GM23338 (cell line): ENCODE data around the gene WIPF3. TPM values are rescaled to one million over a fixed set of nuclear protein-coding genes. Genes with fewer than 3 reads are reported as not detected.
A peak's percentile ranks its signal among the peaks of the same experiment; 100 is the strongest.

Experiments
- ATAC-seq: fragments of 200-7000 bp; cut with Tn5 transposase; 3 replicates; pipeline ENCODE4 v1.9.1; 2020
- DNase-seq: peaks from one replicate; pipeline ENCODE4 v3.0.0-alpha.2; 2015; ENCODE audit warnings: low spot score
- H2AFZ ChIP-seq: fragments of 200-600 bp; sonication (generic); 2 replicates; pipeline ENCODE4 v1.8.0; 2016; ENCODE audit warnings: antibody characterized with exemption, mild to moderate bottlenecking, moderate library complexity
- H3F3A ChIP-seq: fragments of 200-600 bp; sonication (generic); replicated peaks from 2 replicates; pipeline ENCODE4 v1.8.0; 2017; ENCODE audit warnings: antibody characterized with exemption, mixed run types, low read depth
- H3K27ac ChIP-seq: fragments of 200-600 bp; sonication (generic); 2 replicates; pipeline ENCODE4 v1.6.1; 2016; ENCODE audit warnings: low read depth
- H3K27me3 ChIP-seq: fragments of 200-600 bp; sonication (generic); 2 replicates; pipeline ENCODE4 v1.8.0; 2016; ENCODE audit warnings: mild to moderate bottlenecking, mixed run types, moderate library complexity; ENCODE audit not compliant: insufficient read depth
- H3K36me3 ChIP-seq: fragments of 200-600 bp; sonication (generic); 2 replicates; pipeline ENCODE4 v1.8.0; 2016; ENCODE audit warnings: mild to moderate bottlenecking; ENCODE audit not compliant: insufficient read depth
- H3K4me1 ChIP-seq: fragments of 200-600 bp; sonication (generic); 2 replicates; pipeline ENCODE4 v1.8.0; 2016; ENCODE audit warnings: mild to moderate bottlenecking, moderate library complexity; ENCODE audit not compliant: insufficient read depth
- H3K4me2 ChIP-seq: fragments of 200-600 bp; sonication (generic); 2 replicates; pipeline ENCODE4 v1.7.1; 2017; ENCODE audit warnings: mixed run types
- H3K4me3 ChIP-seq: fragments of 200-600 bp; sonication (generic); 2 replicates; pipeline ENCODE4 v1.6.1; 2016; ENCODE audit warnings: mixed run types
- H3K79me2 ChIP-seq: fragments of 200-600 bp; sonication (generic); replicated peaks from 2 replicates; pipeline ENCODE4 v1.8.0; 2017; ENCODE audit warnings: mild to moderate bottlenecking; ENCODE audit not compliant: insufficient read depth
- H3K9me2 ChIP-seq: fragments of 200-600 bp; sonication (generic); 2 replicates; pipeline ENCODE4 v1.8.0; 2017; ENCODE audit not compliant: insufficient read depth
- H4K20me1 ChIP-seq: fragments of 200-600 bp; sonication (generic); replicated peaks from 2 replicates; pipeline ENCODE4 v1.8.0; 2017; ENCODE audit warnings: mild to moderate bottlenecking; ENCODE audit not compliant: insufficient read depth
- H3K27ac Mint-ChIP-seq: 2 replicates; pipeline ENCODE4 v1.8.0; 2020; ENCODE audit warnings: inconsistent platforms, mild to moderate bottlenecking, moderate library complexity, mixed read lengths
- H3K27me3 Mint-ChIP-seq: 3 replicates; pipeline ENCODE4 v1.8.0; 2022; ENCODE audit warnings: low read depth, mild to moderate bottlenecking, moderate library complexity, mixed read lengths, inconsistent platforms; ENCODE audit not compliant: insufficient read depth, poor library complexity
- H3K36me3 Mint-ChIP-seq: 3 replicates; pipeline ENCODE4 v1.8.0; 2021; ENCODE audit warnings: low read depth, mild to moderate bottlenecking, inconsistent platforms, moderate library complexity, mixed read lengths
- H3K4me1 Mint-ChIP-seq: 3 replicates; pipeline ENCODE4 v1.8.0; 2020; ENCODE audit warnings: mild to moderate bottlenecking, inconsistent platforms, mixed read lengths
- H3K4me3 Mint-ChIP-seq: 3 replicates; pipeline ENCODE4 v1.8.0; 2021; ENCODE audit warnings: moderate library complexity, mild to moderate bottlenecking, inconsistent platforms, mixed read lengths
- H3K9me3 Mint-ChIP-seq: 3 replicates; pipeline ENCODE4 v1.8.0; 2020; ENCODE audit warnings: moderate library complexity, mild to moderate bottlenecking, inconsistent platforms, mixed read lengths
- CREB1 ChIP-seq: fragments of 250-450 bp; sonication (Bioruptor Pico); IDR thresholded peaks from 2 replicates; pipeline ENCODE4 v1.5.0; 2020; ENCODE audit warnings: low read depth, mild to moderate bottlenecking, moderate library complexity
- JUNB ChIP-seq: IDR thresholded peaks from one replicate; pipeline ENCODE4 v1.6.1; 2016; ENCODE audit warnings: antibody characterized with exemption; ENCODE audit not compliant: unreplicated experiment
- NANOG ChIP-seq: IDR thresholded peaks from 2 replicates; pipeline ENCODE4 v1.6.1; 2016; ENCODE audit warnings: antibody characterized with exemption, borderline replicate concordance
- ZNF114 ChIP-seq: fragments of 250-450 bp; sonication (Bioruptor Pico); IDR thresholded peaks from 2 replicates; pipeline ENCODE4 v1.5.0; 2020; ENCODE audit warnings: mild to moderate bottlenecking, moderate library complexity
- polyA plus RNA-seq: library from polyadenylated mRNA; unstranded; fragments of >200 nt; fragmentation: Nextera tagmentation; extraction: Ambion mirVana; gene quantifications from 2 replicates; pipeline ENCODE4 v1.2.1, GENCODE V29; 2016
- total RNA-seq: library from RNA; depleted of rRNA; stranded (reverse); fragments of >200 nt; shearing (Covaris generic); gene quantifications from 2 replicates; pipeline ENCODE4 v1.2.3, GENCODE V29; 2014
- TF ChIP-seq, protein P1 (sequence below): fragments of 250-450 bp; sonication (Bioruptor Pico); IDR thresholded peaks from 2 replicates; pipeline ENCODE4 v1.5.0; 2020; ENCODE audit warnings: mild to moderate bottlenecking, moderate library complexity

WIPF3 gene
- total and polyA plus RNA-seq, 2 experiments from 2014 or later = 5.7 to 11.4 TPM

DNA sequence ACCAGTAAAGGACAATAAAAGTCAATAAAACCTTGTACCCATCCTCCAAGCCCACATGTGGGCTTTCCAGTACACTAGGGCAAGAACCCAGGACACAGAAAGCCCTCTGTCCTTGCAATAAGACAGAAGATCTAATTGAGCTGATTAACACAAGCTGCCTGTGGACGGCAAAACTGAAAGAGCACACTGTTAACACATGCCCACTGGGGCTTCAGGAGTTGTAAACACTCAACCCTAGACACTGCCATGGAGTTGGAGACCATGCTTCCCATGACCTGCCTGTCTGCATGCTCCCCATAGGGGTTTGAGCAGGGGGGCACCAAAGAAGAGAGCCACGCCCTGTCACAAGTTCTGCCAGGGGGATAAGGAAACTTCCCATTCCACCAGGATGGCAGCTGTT lies 22.6 kb upstream of the WIPF3 start (continued):
- TF ChIP-seq, protein P1, sequence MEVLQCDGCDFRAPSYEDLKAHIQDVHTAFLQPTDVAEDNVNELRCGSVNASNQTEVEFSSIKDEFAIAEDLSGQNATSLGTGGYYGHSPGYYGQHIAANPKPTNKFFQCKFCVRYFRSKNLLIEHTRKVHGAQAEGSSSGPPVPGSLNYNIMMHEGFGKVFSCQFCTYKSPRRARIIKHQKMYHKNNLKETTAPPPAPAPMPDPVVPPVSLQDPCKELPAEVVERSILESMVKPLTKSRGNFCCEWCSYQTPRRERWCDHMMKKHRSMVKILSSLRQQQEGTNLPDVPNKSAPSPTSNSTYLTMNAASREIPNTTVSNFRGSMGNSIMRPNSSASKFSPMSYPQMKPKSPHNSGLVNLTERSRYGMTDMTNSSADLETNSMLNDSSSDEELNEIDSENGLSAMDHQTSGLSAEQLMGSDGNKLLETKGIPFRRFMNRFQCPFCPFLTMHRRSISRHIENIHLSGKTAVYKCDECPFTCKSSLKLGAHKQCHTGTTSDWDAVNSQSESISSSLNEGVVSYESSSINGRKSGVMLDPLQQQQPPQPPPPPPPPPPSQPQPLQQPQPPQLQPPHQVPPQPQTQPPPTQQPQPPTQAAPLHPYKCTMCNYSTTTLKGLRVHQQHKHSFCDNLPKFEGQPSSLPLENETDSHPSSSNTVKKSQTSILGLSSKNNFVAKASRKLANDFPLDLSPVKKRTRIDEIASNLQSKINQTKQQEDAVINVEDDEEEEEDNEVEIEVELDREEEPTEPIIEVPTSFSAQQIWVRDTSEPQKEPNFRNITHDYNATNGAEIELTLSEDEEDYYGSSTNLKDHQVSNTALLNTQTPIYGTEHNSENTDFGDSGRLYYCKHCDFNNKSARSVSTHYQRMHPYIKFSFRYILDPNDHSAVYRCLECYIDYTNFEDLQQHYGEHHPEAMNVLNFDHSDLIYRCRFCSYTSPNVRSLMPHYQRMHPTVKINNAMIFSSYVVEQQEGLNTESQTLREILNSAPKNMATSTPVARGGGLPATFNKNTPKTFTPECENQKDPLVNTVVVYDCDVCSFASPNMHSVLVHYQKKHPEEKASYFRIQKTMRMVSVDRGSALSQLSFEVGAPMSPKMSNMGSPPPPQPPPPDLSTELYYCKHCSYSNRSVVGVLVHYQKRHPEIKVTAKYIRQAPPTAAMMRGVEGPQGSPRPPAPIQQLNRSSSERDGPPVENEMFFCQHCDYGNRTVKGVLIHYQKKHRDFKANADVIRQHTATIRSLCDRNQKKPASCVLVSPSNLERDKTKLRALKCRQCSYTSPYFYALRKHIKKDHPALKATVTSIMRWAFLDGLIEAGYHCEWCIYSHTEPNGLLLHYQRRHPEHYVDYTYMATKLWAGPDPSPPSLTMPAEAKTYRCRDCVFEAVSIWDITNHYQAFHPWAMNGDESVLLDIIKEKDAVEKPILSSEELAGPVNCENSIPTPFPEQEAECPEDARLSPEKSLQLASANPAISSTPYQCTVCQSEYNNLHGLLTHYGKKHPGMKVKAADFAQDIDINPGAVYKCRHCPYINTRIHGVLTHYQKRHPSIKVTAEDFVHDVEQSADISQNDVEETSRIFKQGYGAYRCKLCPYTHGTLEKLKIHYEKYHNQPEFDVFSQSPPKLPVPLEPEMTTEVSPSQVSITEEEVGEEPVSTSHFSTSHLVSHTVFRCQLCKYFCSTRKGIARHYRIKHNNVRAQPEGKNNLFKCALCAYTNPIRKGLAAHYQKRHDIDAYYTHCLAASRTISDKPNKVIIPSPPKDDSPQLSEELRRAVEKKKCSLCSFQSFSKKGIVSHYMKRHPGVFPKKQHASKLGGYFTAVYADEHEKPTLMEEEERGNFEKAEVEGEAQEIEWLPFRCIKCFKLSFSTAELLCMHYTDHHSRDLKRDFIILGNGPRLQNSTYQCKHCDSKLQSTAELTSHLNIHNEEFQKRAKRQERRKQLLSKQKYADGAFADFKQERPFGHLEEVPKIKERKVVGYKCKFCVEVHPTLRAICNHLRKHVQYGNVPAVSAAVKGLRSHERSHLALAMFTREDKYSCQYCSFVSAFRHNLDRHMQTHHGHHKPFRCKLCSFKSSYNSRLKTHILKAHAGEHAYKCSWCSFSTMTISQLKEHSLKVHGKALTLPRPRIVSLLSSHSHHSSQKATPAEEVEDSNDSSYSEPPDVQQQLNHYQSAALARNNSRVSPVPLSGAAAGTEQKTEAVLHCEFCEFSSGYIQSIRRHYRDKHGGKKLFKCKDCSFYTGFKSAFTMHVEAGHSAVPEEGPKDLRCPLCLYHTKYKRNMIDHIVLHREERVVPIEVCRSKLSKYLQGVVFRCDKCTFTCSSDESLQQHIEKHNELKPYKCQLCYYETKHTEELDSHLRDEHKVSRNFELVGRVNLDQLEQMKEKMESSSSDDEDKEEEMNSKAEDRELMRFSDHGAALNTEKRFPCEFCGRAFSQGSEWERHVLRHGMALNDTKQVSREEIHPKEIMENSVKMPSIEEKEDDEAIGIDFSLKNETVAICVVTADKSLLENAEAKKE (CRISPR knock-in tag) = no peak
- TF ChIP-seq ZNF114 (CRISPR knock-in tag) = no peak
- TF ChIP-seq JUNB = no peak

DNA sequence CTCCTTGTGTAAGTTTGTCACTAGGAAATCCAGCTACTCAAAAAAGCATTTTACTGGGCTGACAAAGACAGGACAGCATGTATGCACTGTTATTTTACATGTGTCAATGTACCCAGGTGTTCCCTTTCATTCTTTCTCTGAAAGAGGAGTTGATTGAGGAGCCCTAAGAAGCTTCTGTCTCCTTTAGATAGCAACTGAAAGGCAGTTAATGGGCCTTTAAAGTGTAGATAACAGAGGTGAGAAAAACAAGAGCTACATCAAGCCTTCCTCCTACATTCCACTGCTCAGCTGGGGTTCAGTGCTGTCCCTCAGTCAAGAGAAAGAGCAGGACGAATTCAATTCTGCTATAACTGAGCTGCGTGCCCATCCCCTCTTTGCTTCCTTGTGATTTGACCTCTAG lies 12.8 kb upstream of the WIPF3 start:
- Mint-ChIP-seq H3K36me3 (no peaks in the 10 kb centered on the region), H3K9me3 (no peaks in the 10 kb centered on the region), H3K27ac (no peak overlapping the region), H3K27me3 (peaks cover 11% of the 10 kb centered on the region), H3K4me1 (peaks cover 22% of the 10 kb centered on the region), H3K4me3 (0 out of 3 replicates have a peak overlapping the region, but pooled peaks have one; percentile 10)
- Histone ChIP-seq H3F3A (no peaks in the 10 kb centered on the region), H3K27ac (no peak overlapping the region), H3K4me3 (no peak overlapping the region), H3K79me2 (no peaks in the 10 kb centered on the region), H3K36me3 (no peaks in the 10 kb centered on the region), H3K27me3 (no peaks in the 10 kb centered on the region; the same call in 1 of the 2 replicates), H3K4me1 (peaks cover 20% of the 10 kb centered on the region), H3K9me2 (peaks cover 4% of the 10 kb centered on the region; the same call in 1 of the 2 replicates), H2AFZ (no peak overlapping the region), H3K4me2 (peak overlapping the region; percentile 35), H4K20me1 (no peaks in the 10 kb centered on the region)
- ATAC-seq (peak; percentile 100), DNase-seq (peak; percentile 86)
- no peak for TF ChIP-seq ZNF114 (CRISPR knock-in tag)
- peak; percentile 67 for TF ChIP-seq JUNB
- no peak for TF ChIP-seq CREB1 (CRISPR knock-in tag)
- TF ChIP-seq NANOG = peak; percentile 90
- TF ChIP-seq, protein P1 (CRISPR knock-in tag) = peak; percentile 36; the same call in 1 of the 2 replicates
